HepG2 (cell line): ENCODE measurements around the gene HDAC4. TPM values are rescaled to one million over a fixed set of nuclear protein-coding genes. Genes with fewer than 3 reads are reported as not detected.

Experiments
- ATAC-seq: fragments of 200-7000 bp; cut with Tn5 transposase; 3 replicates; pipeline ENCODE4 v1.9.1; 2020; ENCODE audit warnings: mild to moderate bottlenecking, moderate library complexity
- BruUV-seq: library from RNA; stranded (reverse); fragments of 400-500 nt; replicated peaks from 2 replicates; lab custom pipeline; 2021; lab: Mats Ljungman, UMichigan
- CTCF ChIA-PET: fragments of 300-600 bp; formaldehyde crosslinking; extraction: SDS; loops from one replicate; lab custom pipeline; 2021; ENCODE audit warnings: low total read pairs, inconsistent platforms, low intra/inter-chr PET ratio; lab: Yijun Ruan, JAX
- POLR2A ChIA-PET: fragments of 350-600 bp; sonication (Branson Sonifier 250); formaldehyde crosslinking; loops from one replicate; lab custom pipeline; 2020; ENCODE audit warnings: antibody characterized with exemption, inconsistent platforms; lab: Yijun Ruan, JAX
- DNase-seq: peaks from one replicate; pipeline ENCODE4 v3.0.0-alpha.2; 2015; ENCODE audit warnings: low spot score
- FAIRE-seq: peaks from 3 replicates; lab custom pipeline; 2011; peaks lifted over from hg19 to GRCh38; lab: Jason Lieb, UNC
- H2AFZ ChIP-seq: one replicate; pipeline ENCODE4 v1.6.1; 2011; ENCODE audit warnings: low read length, inconsistent platforms
- H3K27ac ChIP-seq: fragments of 300-600 bp; 3 replicates; pipeline ENCODE4 v1.8.0; 2011; ENCODE audit warnings: mixed run types, mild to moderate bottlenecking, mixed read lengths, low read length, inconsistent platforms; ENCODE audit not compliant: insufficient read depth; ENCODE audit errors: extremely low read length
- H3K27me3 ChIP-seq, 2 experiments: fragments of 200-600 bp in 1 of 2; 2 replicates in 1 of 2; 3 replicates in 1 of 2; pipeline versions ENCODE4 v1.6.0 to v1.8.0; 2011; ENCODE audit warnings: low read length in 2 of 2, mild to moderate bottlenecking in 2 of 2, moderate library complexity in 2 of 2, inconsistent platforms in 1 of 2; ENCODE audit not compliant: insufficient read depth in 2 of 2, control insufficient read depth in 1 of 2
- H3K36me3 ChIP-seq, 2 experiments: fragments of 200-600 bp in 1 of 2; replicated peaks in 1 of 2; 2 replicates in 1 of 2; 3 replicates in 1 of 2; pipeline versions ENCODE4 v1.5.1 to v1.8.0; 2011; ENCODE audit warnings: low read length in 2 of 2, inconsistent platforms in 1 of 2; ENCODE audit not compliant: insufficient read depth in 2 of 2, control insufficient read depth in 1 of 2
- H3K4me1 ChIP-seq: 2 replicates; pipeline ENCODE4 v1.5.1; 2012; ENCODE audit warnings: low read length, inconsistent platforms; ENCODE audit not compliant: insufficient read depth
- H3K4me2 ChIP-seq: 2 replicates; pipeline ENCODE4 v1.6.0; 2011; ENCODE audit warnings: low read depth, low read length, inconsistent platforms
- H3K4me3 ChIP-seq, 3 experiments: fragments of 200-600 bp in 1 of 3; sonication (generic), shearing (Covaris generic) in 1 of 3; replicated peaks in 1 of 3; 2 replicates each; pipeline ENCODE4 v1.5.1; 2011 to 2016; ENCODE audit warnings: low read length in 3 of 3, inconsistent platforms in 2 of 3, low read depth in 2 of 3, mild to moderate bottlenecking in 2 of 3, control low read depth in 1 of 3, mixed read lengths in 1 of 3; ENCODE audit not compliant: insufficient read depth in 1 of 3
- H3K79me2 ChIP-seq: one replicate; pipeline ENCODE4 v1.6.1; 2011; ENCODE audit warnings: low read length, inconsistent platforms; ENCODE audit not compliant: insufficient read depth
- H3K9ac ChIP-seq: 2 replicates; pipeline ENCODE4 v1.6.0; 2011; ENCODE audit warnings: mild to moderate bottlenecking, low read depth, low read length, inconsistent platforms; ENCODE audit not compliant: insufficient read depth
- H3K9me3 ChIP-seq: 2 replicates; pipeline ENCODE4 v1.5.1; 2012; ENCODE audit warnings: mild to moderate bottlenecking, low read length
- H4K20me1 ChIP-seq: 2 replicates; pipeline ENCODE4 v1.6.0; 2011; ENCODE audit warnings: inconsistent platforms, mild to moderate bottlenecking, low read length, moderate library complexity; ENCODE audit not compliant: insufficient read depth
- ATRX ChIP-seq: sonication (generic); formaldehyde crosslinking; IDR thresholded peaks from 2 replicates; pipeline ENCODE4 v1.4.0; 2020; ENCODE audit warnings: missing genetic modification reagents, borderline replicate concordance
- PPARG ChIP-seq: conservative IDR thresholded peaks from 2 replicates; pipeline ENCODE4 v1.6.1; 2016; ENCODE audit warnings: missing biosample characterization, missing genetic modification reagents
- SOX6 ChIP-seq, 2 experiments: fragments of 450-650 bp in 1 of 2; sonication (generic) in 1 of 2; formaldehyde crosslinking in 1 of 2; IDR thresholded peaks; 2 replicates each; pipeline versions ENCODE4 v1.4.0 to v1.6.1; 2017 to 2020; ENCODE audit warnings: antibody characterized with exemption in 1 of 2, mild to moderate bottlenecking in 1 of 2, missing genetic modification reagents in 1 of 2
- ZEB1 ChIP-seq: IDR thresholded peaks from 2 replicates; pipeline ENCODE4 v1.6.1; 2012; ENCODE audit warnings: mild to moderate bottlenecking, low read depth, inconsistent platforms; ENCODE audit not compliant: insufficient replicate concordance
- ZNF225 ChIP-seq: sonication (generic); formaldehyde crosslinking; IDR thresholded peaks from 2 replicates; pipeline ENCODE4 v1.4.0; 2020; ENCODE audit warnings: mild to moderate bottlenecking, missing genetic modification reagents
- ZNF251 ChIP-seq: sonication (generic); formaldehyde crosslinking; IDR thresholded peaks from 2 replicates; pipeline ENCODE4 v1.9.0; 2021; ENCODE audit warnings: mild to moderate bottlenecking, missing genetic modification reagents
- ZNF737 ChIP-seq: sonication (generic); formaldehyde crosslinking; IDR thresholded peaks from 2 replicates; pipeline ENCODE4 v1.5.0; 2020; ENCODE audit warnings: missing genetic modification reagents, mild to moderate bottlenecking, borderline replicate concordance
- ZNF75D ChIP-seq: sonication (generic); formaldehyde crosslinking; IDR thresholded peaks from 2 replicates; pipeline ENCODE4 v1.8.1; 2023; ENCODE audit warnings: missing genetic modification reagents, mild to moderate bottlenecking, borderline replicate concordance
- ZNF788 ChIP-seq: sonication (generic); formaldehyde crosslinking; IDR thresholded peaks from 2 replicates; pipeline ENCODE4 v1.5.0; 2020; ENCODE audit warnings: mild to moderate bottlenecking, missing genetic modification reagents, borderline replicate concordance
- ZSCAN29 ChIP-seq: sonication (generic); formaldehyde crosslinking; conservative IDR thresholded peaks from 2 replicates; pipeline ENCODE4 v1.4.0; 2020; ENCODE audit warnings: mild to moderate bottlenecking, missing genetic modification reagents
- WGBS: methylation state at CpG from one replicate; pipeline ENCODE4 v1.1.6; 2017; ENCODE audit warnings: low lambda C conversion rate; 5-methylcytosine and 5-hydroxymethylcytosine counted together
- in situ Hi-C: cut with HindIII; loops from 2 replicates; pipeline ENCODE4 v1.10.0; 2017; ENCODE audit warnings: low pct_unique_long_range_greater_than_20kb; ENCODE audit not compliant: extremely low pct_ligation_motif_present
- intact Hi-C: fragments of 100-400 bp; cut with micrococcal nuclease; formaldehyde crosslinking; loops from one replicate; pipeline ENCODE4 v1.10.0; 2022; ENCODE audit not compliant: unreplicated experiment
- polyA plus RNA-seq, 8 experiments: library from polyadenylated mRNA; depleted of rRNA in 3 of 8; stranded (reverse) in 7 of 8; unstranded in 1 of 8; fragments of >200 nt; fragmentation: Illumina TruSeq in 4 of 8; extraction: Trizol in 4 of 8; gene quantifications; 2 replicates each; pipeline versions ENCODE4 v1.2.1 to v1.2.3, GENCODE V29; 2011 to 2016; ENCODE audit warnings: low read depth in 4 of 8, missing spikeins in 1 of 8, mixed read lengths in 1 of 8; ENCODE audit not compliant: insufficient read depth in 1 of 8
- total RNA-seq, 5 experiments: library from RNA; depleted of rRNA; stranded (reverse); fragments of >200 nt; fragmentation: Illumina TruSeq; extraction: Trizol; gene quantifications; 2 replicates each; pipeline ENCODE4 v1.2.3, GENCODE V29; 2016; ENCODE audit warnings: low read depth in 1 of 5
- TF ChIP-seq, protein P1 (sequence below): sonication (generic); formaldehyde crosslinking; IDR thresholded peaks from 2 replicates; pipeline ENCODE4 v1.9.0; 2022; ENCODE audit warnings: low read depth, missing genetic modification reagents
- TF ChIP-seq, protein P2 (sequence below): sonication (generic); formaldehyde crosslinking; conservative IDR thresholded peaks from 2 replicates; pipeline ENCODE4 v1.4.0; 2020; ENCODE audit warnings: missing genetic modification reagents
- TF ChIP-seq, protein P3 (sequence below): sonication (generic); formaldehyde crosslinking; IDR thresholded peaks from 2 replicates; pipeline ENCODE4 v1.4.0; 2020; ENCODE audit warnings: mild to moderate bottlenecking, missing genetic modification reagents

The HDAC4 gene
- total and polyA plus RNA-seq, 2 of the 13 experiments (the other 11 are each of a cell fraction or from before 2014, with no cell fraction given) = 10.1 to 11.5 TPM

DNA sequence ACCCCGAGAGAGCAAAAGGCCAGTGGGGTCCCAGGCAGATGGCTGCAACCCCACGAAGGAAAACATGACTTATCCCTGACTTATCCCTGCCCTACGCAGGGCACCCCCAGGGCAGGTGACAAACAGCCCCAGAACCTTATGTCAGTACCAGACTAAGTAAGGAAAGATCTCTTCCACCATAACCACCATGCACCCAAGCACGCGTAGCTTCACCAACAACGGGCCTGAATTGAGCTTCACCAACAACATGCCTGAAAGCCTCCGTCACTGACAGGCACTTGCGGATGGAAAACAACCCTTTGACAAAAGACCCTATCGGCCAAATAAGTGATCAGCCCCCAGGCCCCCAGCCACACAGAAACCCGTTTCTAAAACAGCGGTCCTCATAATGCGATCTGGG lies 34.1 kb downstream of the HDAC4 start:
- H4K20me1 ChIP-seq = peaks cover 12% of the 10 kb centered on the region; the same call in 1 of the 2 replicates
- intact Hi-C loops = no loop called here
- H3K9me3 ChIP-seq = no peaks in the 10 kb centered on the region
- ChIA-PET POLR2A (no interaction called here), CTCF (no interaction called here)
- H3K4me1 ChIP-seq = no peaks in the 10 kb centered on the region
- no peak overlapping the region for H3K9ac ChIP-seq
- no peak overlapping the region for H3K27ac ChIP-seq
- in situ Hi-C loops = no loop called here
- H3K36me3 ChIP-seq = peaks cover 0 to 5% of the 10 kb centered on the region in 2 experiments; a peak in 4 of 5 replicates
- H3K4me2 ChIP-seq = no peak overlapping the region
- H3K27me3 ChIP-seq = no peaks in the 10 kb centered on the region
- H3K4me3 ChIP-seq = no peak overlapping the region
- peaks cover 33% of the 10 kb centered on the region for H3K79me2 ChIP-seq
- FAIRE-seq = no peak
- DNase-seq = no peak
- no peak for ATAC-seq
- 96% methylated on average over 10 of the region's 12 CpGs for WGBS
- no peak overlapping the region for H2AFZ ChIP-seq
- BruUV-seq = no TSS peak
- TF ChIP-seq PPARG (CRISPR knock-in tag) (no peak), ZNF737 (CRISPR knock-in tag) (no peak), ZEB1 (no peak), ZNF225 (CRISPR knock-in tag) (no peak), ZNF75D (CRISPR knock-in tag) (no peak), SOX6 (IDR thresholded peaks at IDR 0.05) (no peak), SOX6 (CRISPR knock-in tag; IDR thresholded peaks at IDR 0.05) (no peak), ATRX (no peak), ZNF251 (no peak), ZSCAN29 (CRISPR knock-in tag) (no peak), ZNF788 (CRISPR knock-in tag) (no peak)
- TF ChIP-seq, protein P1, sequence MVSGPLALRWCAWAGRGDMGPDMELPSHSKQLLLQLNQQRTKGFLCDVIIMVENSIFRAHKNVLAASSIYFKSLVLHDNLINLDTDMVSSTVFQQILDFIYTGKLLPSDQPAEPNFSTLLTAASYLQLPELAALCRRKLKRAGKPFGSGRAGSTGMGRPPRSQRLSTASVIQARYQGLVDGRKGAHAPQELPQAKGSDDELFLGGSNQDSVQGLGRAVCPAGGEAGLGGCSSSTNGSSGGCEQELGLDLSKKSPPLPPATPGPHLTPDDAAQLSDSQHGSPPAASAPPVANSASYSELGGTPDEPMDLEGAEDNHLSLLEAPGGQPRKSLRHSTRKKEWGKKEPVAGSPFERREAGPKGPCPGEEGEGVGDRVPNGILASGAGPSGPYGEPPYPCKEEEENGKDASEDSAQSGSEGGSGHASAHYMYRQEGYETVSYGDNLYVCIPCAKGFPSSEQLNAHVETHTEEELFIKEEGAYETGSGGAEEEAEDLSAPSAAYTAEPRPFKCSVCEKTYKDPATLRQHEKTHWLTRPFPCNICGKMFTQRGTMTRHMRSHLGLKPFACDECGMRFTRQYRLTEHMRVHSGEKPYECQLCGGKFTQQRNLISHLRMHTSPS (CRISPR knock-in tag) = no peak
- TF ChIP-seq, protein P2, sequence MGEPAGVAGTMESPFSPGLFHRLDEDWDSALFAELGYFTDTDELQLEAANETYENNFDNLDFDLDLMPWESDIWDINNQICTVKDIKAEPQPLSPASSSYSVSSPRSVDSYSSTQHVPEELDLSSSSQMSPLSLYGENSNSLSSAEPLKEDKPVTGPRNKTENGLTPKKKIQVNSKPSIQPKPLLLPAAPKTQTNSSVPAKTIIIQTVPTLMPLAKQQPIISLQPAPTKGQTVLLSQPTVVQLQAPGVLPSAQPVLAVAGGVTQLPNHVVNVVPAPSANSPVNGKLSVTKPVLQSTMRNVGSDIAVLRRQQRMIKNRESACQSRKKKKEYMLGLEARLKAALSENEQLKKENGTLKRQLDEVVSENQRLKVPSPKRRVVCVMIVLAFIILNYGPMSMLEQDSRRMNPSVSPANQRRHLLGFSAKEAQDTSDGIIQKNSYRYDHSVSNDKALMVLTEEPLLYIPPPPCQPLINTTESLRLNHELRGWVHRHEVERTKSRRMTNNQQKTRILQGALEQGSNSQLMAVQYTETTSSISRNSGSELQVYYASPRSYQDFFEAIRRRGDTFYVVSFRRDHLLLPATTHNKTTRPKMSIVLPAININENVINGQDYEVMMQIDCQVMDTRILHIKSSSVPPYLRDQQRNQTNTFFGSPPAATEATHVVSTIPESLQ (CRISPR knock-in tag) = no peak
- TF ChIP-seq, protein P3, sequence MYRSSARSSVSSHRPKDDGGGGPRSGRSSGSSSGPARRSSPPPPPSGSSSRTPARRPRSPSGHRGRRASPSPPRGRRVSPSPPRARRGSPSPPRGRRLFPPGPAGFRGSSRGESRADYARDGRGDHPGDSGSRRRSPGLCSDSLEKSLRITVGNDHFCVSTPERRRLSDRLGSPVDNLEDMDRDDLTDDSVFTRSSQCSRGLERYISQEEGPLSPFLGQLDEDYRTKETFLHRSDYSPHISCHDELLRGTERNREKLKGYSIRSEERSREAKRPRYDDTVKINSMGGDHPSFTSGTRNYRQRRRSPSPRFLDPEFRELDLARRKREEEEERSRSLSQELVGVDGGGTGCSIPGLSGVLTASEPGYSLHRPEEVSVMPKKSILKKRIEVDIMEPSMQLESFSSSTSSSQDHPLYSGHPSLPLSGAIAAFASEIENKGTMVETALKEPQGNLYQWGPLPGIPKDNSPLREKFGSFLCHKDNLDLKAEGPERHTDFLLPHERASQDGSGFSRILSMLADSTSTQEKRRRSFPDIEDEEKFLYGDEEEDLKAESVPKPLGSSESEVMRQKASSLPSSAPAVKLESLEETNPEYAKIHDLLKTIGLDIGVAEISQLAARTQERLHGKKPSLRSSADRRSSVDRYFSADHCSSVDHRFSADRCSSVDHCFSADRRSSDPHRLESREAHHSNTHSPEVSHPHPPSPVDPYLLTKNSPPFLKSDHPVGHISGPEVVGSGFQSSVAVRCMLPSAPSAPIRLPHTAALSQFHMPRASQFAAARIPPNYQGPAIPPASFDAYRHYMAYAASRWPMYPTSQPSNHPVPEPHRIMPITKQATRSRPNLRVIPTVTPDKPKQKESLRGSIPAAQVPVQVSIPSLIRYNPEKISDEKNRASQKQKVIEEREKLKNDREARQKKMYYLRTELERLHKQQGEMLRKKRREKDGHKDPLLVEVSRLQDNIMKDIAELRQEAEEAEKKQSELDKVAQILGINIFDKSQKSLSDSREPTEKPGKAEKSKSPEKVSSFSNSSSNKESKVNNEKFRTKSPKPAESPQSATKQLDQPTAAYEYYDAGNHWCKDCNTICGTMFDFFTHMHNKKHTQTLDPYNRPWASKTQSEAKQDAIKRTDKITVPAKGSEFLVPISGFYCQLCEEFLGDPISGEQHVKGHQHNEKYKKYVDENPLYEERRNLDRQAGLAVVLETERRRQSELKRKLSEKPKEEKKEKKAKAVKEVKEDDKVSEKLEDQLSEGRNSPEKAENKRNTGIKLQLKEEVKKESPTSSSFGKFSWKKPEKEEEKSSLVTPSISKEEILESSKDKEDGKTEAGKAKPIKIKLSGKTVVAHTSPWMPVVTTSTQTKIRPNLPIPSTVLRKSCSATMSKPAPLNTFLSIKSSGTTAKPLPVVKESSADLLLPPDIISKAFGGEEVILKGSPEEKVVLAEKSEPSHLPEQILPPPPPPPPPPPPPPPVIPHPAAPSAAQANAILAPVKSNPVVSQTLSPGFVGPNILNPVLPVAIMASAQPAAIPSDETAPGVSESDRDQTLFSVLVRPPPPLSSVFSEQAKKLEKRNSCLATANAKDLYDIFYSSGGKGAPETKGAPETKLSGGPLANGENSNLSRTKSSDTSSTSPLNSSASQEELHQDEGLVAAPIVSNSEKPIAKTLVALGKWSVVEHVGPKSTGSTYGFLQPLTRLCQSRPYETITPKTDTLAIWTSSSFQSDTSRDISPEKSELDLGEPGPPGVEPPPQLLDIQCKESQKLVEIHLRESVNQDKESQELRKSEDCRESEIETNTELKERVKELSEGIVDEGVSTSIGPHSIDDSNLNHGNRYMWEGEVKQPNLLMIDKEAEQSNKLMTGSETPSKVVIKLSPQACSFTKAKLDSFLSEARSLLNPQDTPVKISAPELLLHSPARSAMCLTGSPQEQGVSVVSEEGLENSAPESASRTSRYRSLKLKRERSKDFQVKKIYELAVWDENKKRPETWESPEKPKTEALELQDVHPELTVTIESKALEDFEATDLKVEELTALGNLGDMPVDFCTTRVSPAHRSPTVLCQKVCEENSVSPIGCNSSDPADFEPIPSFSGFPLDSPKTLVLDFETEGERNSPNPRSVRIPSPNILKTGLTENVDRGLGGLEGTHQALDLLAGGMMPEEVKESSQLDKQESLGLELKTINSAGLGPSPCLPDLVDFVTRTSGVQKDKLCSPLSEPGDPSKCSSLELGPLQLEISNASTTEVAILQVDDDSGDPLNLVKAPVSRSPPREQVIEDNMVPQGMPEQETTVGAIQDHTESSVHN (CRISPR knock-in tag) = no peak
